ACC112 (cell line): Measurements from ENCODE around the gene TUB.

ENCODE experiments used
- H2AFZ ChIP-seq: fragments of 200-600 bp; sonication (generic); one replicate; pipeline ENCODE4 v1.6.0; 2017; ENCODE audit warnings: antibody characterized with exemption, low read length; ENCODE audit not compliant: unreplicated experiment
- H3K27ac ChIP-seq: fragments of 200-600 bp; sonication (generic); 2 replicates; pipeline ENCODE4 v1.5.1; 2014; ENCODE audit warnings: low read depth, mild to moderate bottlenecking, antibody characterized with exemption, low read length, moderate library complexity
- H3K27me3 ChIP-seq: fragments of 200-600 bp; sonication (generic); 2 replicates; pipeline ENCODE4 v1.6.1; 2014; ENCODE audit warnings: mild to moderate bottlenecking, antibody characterized with exemption, low read length, moderate library complexity, mixed read lengths; ENCODE audit not compliant: insufficient read depth
- H3K36me3 ChIP-seq: fragments of 200-600 bp; sonication (generic); 2 replicates; pipeline ENCODE4 v1.6.1; 2016; ENCODE audit warnings: mild to moderate bottlenecking, antibody characterized with exemption, low read length, moderate library complexity, mixed read lengths; ENCODE audit not compliant: insufficient read depth
- H3K4me1 ChIP-seq: fragments of 200-600 bp; sonication (generic); one replicate; pipeline ENCODE4 v1.6.1; 2016; ENCODE audit warnings: low read length, mixed read lengths; ENCODE audit not compliant: insufficient read depth, unreplicated experiment, control insufficient read depth
- H3K4me3 ChIP-seq: fragments of 200-600 bp; sonication (generic); 2 replicates; pipeline ENCODE4 v1.5.1; 2014; ENCODE audit warnings: mild to moderate bottlenecking, low read depth, low read length
- H3K79me2 ChIP-seq: fragments of 200-600 bp; sonication (generic); one replicate; pipeline ENCODE4 v1.6.0; 2016; ENCODE audit warnings: low read length; ENCODE audit not compliant: control insufficient read depth, unreplicated experiment, insufficient read depth

TUB gene, protein sequence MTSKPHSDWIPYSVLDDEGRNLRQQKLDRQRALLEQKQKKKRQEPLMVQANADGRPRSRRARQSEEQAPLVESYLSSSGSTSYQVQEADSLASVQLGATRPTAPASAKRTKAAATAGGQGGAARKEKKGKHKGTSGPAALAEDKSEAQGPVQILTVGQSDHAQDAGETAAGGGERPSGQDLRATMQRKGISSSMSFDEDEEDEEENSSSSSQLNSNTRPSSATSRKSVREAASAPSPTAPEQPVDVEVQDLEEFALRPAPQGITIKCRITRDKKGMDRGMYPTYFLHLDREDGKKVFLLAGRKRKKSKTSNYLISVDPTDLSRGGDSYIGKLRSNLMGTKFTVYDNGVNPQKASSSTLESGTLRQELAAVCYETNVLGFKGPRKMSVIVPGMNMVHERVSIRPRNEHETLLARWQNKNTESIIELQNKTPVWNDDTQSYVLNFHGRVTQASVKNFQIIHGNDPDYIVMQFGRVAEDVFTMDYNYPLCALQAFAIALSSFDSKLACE

DNA sequence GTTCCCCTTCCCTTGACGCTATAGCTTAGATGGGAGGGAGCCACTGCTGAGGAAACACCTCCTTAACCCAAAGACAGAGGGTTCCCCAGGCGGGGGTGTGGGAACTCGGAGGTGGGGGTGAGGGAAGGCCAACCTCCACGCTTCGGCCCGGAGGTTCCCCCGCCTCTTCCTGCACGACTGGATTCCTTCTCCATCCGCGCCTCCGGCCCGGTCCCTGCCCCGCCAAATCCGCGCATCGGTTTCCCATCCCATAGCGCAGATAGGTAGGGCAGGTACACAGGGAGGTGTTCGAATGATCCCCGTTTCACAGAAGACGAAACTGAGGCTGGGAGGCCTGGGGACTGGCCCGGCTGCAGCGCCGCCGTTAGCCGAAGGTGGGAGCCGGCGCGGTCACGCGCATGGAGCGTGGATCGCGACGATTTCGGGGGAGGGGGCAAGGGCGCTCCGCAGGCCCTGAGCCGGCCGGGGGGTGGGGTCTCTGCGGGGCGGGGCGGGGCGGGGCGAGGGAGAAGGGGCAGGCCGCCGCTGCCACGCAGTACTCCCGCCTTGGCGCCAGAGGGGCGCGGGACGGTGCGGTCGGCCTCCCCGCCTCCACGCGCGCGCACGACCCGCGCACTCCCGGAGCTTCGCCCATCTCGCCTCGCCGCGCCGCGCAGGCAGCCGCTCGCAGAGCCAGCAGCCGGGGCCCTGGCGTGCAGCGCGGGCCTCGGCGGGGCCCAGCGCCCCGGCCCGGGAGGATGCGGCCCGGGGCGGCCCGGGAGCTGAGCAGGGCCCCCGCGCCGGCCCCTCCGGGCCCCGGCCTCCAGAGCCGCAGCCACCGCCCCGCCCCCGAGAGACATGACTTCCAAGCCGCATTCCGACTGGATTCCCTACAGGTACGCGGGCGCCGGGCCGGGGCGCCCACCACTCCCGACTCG lies at the start of gene TUB:
Gene TUB (plus strand): TSS at position 538 of the 917 bp plus-strand sequence. CDS start 300 bp downstream, at position 838.
- no peaks in the 10 kb centered on the region for H3K27me3 ChIP-seq
- H2AFZ ChIP-seq: peak within 1 kb of the TSS; percentile 67
- H3K4me3 ChIP-seq: peak within 1 kb of the TSS; percentile 85
- H3K27ac ChIP-seq: no peak within 1 kb of the TSS
- H3K4me1 ChIP-seq: peaks cover 9% of the 10 kb centered on the region
- H3K79me2 ChIP-seq: peaks cover 24% of the 10 kb centered on the region
- no peaks in the 10 kb centered on the region for H3K36me3 ChIP-seq

DNA sequence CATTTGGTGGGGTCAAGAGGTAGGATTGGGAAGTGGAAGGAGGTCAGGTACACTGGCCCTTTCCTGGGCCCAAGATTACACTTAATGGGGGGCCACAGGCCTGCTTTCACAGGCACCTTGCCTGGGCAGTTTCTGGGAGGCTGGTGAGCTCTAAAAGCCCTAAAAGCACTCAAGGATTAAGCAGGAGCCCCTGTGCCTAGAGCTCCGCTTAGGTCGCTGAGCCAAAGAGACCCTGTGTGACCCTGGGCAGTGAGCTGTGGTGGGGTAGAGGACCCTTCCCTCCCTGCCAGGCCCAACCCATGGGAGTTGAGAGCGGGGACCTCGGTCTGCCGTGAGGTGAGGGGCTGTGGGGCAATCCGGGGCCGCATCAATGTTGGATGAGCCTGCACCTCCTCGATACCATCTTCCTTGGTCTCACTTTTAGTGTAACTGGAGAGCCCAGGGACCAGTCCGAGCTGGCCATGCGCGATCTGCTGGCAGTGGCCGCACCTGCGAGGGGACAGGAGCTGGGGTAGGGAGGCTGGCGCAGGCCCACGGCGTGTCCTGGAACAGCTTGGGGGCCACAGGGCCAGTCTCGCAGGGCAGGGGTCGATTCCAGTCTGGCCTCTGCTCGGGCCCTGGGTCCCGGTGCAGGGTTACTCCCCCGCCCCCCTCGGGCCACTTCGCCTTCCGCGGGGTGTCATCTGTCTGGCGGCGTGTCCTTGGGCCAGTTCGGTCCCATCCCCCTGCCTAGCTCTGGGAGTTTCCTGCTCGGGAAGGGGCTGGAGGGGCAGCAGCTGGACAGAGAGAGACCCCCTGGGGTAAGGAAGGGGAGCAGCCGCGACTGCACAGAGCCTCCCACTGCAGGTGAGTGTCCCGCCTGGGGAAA lies 49.5 kb upstream of the TUB start:
- Histone ChIP-seq H3K27me3 (0 out of 2 replicates have a peak, but pooled peaks cover 5% of the 10 kb centered on the region), H3K36me3 (no peaks in the 10 kb centered on the region), H3K79me2 (no peaks in the 10 kb centered on the region), H2AFZ (no peak overlapping the region), H3K4me3 (no peak overlapping the region), H3K27ac (no peak overlapping the region), H3K4me1 (peaks cover 7% of the 10 kb centered on the region)

DNA sequence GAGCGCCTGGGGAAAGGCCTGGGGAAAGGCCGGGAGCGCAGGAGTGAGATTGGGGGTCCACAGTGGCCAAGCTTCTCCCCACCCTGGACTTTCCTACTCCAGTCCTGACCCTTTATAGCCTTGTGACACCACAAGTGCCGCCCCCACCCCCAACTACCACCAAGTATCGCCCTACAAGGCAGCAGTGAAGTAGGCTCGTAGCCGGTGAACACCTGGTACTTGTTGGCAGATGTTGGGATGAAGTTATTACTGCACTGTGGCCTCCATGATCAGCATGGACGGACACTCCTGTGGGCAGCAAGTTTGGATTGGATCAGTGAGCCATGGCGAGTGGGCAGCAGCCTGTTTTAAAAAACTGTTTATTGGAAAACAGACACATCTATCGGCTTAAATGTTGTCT lies 48.9 kb upstream of the TUB start:
- no peak overlapping the region for H3K27ac ChIP-seq
- H2AFZ ChIP-seq: no peak overlapping the region
- H3K4me3 ChIP-seq: no peak overlapping the region

DNA sequence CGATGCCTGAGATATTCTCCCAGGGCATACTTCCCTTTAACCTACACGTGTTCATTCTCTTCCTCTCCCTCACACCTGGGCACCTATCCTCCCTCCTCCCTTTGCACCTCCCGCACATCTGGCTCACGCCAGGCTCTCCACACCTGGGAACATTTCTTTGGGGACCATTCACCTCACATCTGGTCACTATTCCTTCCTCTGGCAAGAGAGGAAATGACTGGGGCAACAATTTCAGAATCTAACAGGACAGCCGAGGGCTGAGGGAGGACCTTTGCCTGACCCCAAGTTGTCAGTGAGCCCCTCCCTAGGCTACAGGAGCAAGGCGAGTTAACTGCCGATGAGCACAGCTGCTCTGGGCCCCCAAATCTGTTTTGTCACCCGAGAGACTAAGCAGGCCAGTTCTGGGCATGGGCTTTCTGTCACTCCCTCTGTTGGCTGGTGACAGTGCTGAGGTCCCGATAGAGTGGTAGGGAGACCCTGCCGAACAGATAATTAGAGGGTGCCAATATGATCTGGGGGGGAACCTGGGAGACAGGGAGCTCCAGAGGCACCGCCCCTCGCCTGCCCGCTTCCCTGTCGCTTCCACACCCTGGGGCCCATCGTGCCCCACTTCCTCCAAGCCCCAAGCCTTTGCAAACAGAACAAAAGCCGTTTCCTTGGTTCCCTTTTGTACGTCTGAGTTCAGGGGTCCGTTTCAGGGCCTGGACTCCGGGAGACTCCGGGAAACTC lies 48.3 kb upstream of the TUB start:
- H3K4me1 ChIP-seq: peaks cover 5% of the 10 kb centered on the region
- peak overlapping the region; percentile 13 for H2AFZ ChIP-seq
- H3K27me3 ChIP-seq: peaks cover 5% of the 10 kb centered on the region; the same call in 1 of the 2 replicates
- no peaks in the 10 kb centered on the region for H3K79me2 ChIP-seq
- no peaks in the 10 kb centered on the region for H3K36me3 ChIP-seq
- H3K4me3 ChIP-seq: no peak overlapping the region
- no peak overlapping the region for H3K27ac ChIP-seq

More for the DNA sequence above, 48.9 kb upstream of the TUB start:
- Histone ChIP-seq H3K36me3 (no peaks in the 10 kb centered on the region), H3K79me2 (no peaks in the 10 kb centered on the region), H3K27me3 (peaks cover 5% of the 10 kb centered on the region; the same call in 1 of the 2 replicates), H3K4me1 (peaks cover 5% of the 10 kb centered on the region)

DNA sequence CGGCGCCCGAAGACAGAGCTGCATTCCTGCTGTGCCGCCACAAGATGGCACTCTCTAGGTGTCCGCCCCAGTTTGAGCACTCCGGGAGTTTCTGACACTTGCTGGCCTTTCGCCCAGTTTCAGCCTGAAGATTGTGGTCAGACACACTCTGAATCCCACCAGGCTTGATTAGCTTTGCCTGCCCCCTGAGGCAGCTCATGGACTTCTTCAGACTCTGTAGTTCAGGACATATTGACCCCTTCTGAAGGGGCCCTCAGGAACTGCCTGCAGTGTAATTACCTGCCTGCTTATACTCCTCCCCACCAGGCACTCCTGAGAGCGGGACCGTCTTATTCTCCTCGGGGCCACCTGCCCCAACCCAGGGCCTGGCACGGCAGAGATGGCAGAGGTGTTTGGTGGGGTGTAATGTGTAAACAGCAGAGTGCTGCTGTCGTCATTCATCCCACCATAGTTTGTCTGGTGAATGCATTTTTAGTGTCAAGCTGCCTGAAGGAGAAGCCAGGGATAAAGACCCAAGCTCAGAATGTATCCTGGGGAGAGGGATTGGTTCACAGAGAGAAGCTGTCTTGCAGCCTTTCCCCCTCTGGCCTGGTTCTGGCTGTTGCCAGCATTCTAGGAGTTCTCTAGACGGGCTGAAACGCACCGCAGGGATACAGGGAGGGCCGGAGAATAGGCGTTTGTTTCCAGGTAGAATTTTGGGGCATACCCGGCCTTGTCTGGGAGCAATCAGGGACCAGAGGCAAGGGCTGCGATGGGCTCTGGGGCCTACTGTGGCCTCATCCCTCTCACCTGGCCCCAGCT lies 47.5 kb upstream of the TUB start:
- no peak overlapping the region for H3K27ac ChIP-seq
- H3K36me3 ChIP-seq: no peaks in the 10 kb centered on the region
- H2AFZ ChIP-seq: peak overlapping the region; percentile 13
- peaks cover 5% of the 10 kb centered on the region for H3K4me1 ChIP-seq
- no peaks in the 10 kb centered on the region for H3K79me2 ChIP-seq
- H3K4me3 ChIP-seq: no peak overlapping the region
- peaks cover 5% of the 10 kb centered on the region; the same call in 1 of the 2 replicates for H3K27me3 ChIP-seq

DNA sequence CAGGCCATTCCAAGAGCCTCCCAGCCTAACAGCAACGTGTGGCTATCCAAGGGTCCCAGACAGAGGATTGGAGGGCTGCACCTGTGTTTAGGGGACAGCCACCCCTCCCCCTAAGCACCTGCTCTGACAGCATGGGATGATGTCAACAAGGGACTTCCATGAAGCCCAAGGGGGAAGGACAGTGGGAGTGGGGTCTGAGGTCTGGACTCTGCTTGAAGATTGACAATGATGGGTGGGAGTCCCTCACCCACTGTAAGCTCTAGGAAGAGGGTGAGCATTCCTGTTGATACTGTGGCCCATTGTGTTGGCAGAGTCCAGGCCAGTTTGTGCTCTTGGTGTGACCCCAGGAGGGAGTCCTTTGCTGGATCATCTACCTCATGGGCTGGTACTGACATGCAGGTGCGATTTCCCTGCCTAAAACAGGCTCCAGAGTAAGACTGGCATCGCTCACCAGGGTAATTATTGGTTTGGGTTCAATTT lies 46.9 kb upstream of the TUB start:
- Histone ChIP-seq H3K79me2 (no peaks in the 10 kb centered on the region), H3K4me1 (peaks cover 5% of the 10 kb centered on the region), H3K36me3 (no peaks in the 10 kb centered on the region), H3K27ac (no peak overlapping the region), H3K4me3 (no peak overlapping the region), H2AFZ (no peak overlapping the region), H3K27me3 (peaks cover 5% of the 10 kb centered on the region; the same call in 1 of the 2 replicates)

DNA sequence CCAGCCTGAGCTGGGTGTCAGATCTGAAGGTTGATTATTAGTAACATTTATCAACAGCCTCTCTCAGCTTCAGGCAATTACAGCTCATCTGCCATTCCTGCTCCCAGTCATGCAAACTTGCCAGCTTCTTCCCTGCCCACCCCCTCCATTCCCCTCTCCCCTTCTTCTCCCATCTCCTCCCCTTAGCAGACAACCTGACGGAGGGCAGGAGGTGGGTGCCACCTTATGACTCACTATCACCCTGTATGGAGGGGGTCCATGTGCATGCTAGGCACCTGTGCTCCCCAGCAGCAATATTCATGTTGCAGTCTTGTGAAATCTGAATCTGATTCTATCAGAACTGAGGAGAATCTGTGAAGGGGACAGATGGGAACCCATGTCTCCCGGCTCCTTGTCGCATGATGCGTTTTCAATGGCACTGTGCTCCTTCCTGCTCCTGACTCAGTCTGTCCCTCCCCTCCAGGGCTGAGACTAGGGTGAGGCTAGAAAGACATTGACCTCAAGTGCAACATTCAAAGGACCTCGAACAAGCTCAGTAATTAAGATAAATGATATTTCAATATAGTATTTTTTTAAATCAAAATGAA lies 46.3 kb upstream of the TUB start:
- H3K4me3 ChIP-seq: no peak overlapping the region
- peaks cover 5% of the 10 kb centered on the region for H3K4me1 ChIP-seq
- no peak overlapping the region for H3K27ac ChIP-seq
- no peaks in the 10 kb centered on the region for H3K79me2 ChIP-seq
- H3K27me3 ChIP-seq: peaks cover 5% of the 10 kb centered on the region; the same call in 1 of the 2 replicates
- no peaks in the 10 kb centered on the region for H3K36me3 ChIP-seq
- no peak overlapping the region for H2AFZ ChIP-seq

DNA sequence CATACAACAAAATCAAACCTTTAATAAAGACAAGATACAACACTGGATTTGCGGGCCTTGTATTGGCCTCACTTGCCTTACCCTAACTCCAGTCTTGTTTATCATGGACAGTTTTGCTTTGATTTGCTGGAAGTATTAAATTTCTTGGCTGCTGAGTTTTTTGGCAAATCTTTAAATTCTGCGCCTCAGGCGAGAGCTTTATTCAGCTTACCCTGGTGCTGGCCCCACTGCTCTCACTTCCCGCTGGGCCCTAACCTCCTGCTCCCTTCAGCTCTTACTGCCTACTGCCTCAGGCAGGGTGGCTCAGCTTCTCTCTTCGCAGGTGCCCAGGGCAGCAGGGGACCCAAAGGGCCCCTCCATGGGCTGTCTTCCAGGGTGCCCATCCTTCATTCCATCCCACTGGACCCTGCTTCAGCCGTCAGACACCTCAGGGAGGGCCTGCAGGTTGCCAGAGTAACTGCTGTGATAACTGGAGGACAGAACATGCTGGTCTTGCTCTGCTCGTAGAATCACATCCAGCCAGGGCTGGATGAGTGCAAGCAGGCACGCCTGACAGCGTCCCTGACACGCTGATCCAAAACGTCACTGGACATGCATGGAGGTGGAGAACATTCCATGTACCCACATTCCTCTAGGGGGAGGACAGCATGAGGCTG lies 45.7 kb upstream of the TUB start:
- Histone ChIP-seq H3K27ac (no peak overlapping the region), H3K4me1 (peaks cover 5% of the 10 kb centered on the region), H3K79me2 (no peaks in the 10 kb centered on the region), H3K36me3 (no peaks in the 10 kb centered on the region), H3K27me3 (peaks cover 5% of the 10 kb centered on the region; the same call in 1 of the 2 replicates), H2AFZ (no peak overlapping the region), H3K4me3 (no peak overlapping the region)
